Stimulated activated CD8-positive, alpha-beta memory T cell treated with anti-CD3 and anti-CD28 coated beads, Interleukin-7, amount 100 ng/mL, for 48 hours (primary cell): ENCODE data around the gene CPT1B.

Experiments
- DNase-seq, 2 donors: peaks; one replicate each; pipeline ENCODE4 v3.0.0-alpha.2; 2020; ENCODE audit warnings: low read depth in 1 of 2; ENCODE audit errors: extremely low read depth in 1 of 2

Gene CPT1B

GRCh38 chr22:50571264-50572175, 6.7 kb downstream of the CPT1B start:
- no peak for DNase-seq

DNA sequence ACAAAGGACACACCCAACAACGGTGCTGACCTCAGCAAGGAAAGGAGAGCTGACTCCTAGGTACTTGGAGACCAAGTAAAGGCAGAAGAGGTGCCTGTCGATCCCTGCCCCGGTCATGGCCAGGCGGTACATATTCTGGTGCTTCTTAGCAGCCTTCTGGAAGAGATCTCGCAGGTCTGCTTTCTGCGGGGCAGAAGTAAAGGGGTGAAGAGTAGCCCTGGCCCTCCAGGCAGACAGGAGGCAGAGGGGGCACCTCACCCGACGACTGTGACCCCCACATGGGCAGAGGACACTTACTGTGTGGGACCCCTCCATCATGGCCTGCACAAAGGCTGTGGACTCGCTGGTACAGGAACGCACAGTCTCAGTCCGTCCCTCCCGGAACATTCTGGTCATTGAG, 7.4 kb downstream of the CPT1B start:
- DNase-seq, result no peak

GRCh38 chr22:50569896-50570535, 8.2 kb downstream of the CPT1B start:
- DNase-seq, result no peak

GRCh38 chr22:50569041-50569459, 9.2 kb downstream of the CPT1B start:
- no peak for DNase-seq

- no peak for DNase-seq
Measured at GRCh38 chr22:50568626-50569025, 9.6 kb downstream of the CPT1B start.

- no peak for DNase-seq
Measured at GRCh38 chr22:50567721-50568252, 10.4 kb downstream of the CPT1B start.

- no peak for DNase-seq
Measured at GRCh38 chr22:50564289-50564688, 13.9 kb downstream of the CPT1B start.

GRCh38 chr22:50563413-50564160, 14.6 kb downstream of the CPT1B start:
- no peak for DNase-seq

- DNase-seq, result peak; percentile 95 to 96
Measured at GRCh38 chr22:50562523-50563412, 15.5 kb downstream of the CPT1B start, which contains the start of gene SYCE3. TSS of gene SYCE3 (minus strand) at chr22:50562919. CDS start at chr22:50556405, 6,514 bp downstream.

- no peak for DNase-seq
Measured at GRCh38 chr22:50561401-50562358, 16.5 kb downstream of the CPT1B start.

- no peak for DNase-seq
Measured at GRCh38 chr22:50560034-50560433, 18.2 kb downstream of the CPT1B start.

- no peak for DNase-seq
Measured at GRCh38 chr22:50556703-50557102, 21.5 kb downstream of the CPT1B start.

DNA sequence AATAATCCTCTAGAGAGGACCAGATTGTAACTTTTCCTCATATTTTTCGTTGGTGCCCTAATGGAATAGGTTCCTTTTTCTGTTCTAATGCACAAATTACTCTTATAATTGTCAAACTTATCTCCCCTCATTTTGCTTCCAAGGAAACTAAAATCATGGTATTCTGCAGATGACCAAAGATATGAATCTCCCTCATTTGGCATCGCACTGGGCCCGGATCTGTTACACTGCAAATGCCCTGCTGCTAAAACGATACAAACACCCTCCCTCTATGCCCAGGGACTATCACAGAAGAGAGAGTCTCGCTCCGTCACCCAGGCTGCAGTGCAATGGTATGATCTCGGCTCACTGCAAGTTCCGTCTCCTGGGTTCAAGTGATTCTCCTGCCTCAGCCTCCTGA, 24.9 kb downstream of the CPT1B start:
- no peak for DNase-seq

DNA sequence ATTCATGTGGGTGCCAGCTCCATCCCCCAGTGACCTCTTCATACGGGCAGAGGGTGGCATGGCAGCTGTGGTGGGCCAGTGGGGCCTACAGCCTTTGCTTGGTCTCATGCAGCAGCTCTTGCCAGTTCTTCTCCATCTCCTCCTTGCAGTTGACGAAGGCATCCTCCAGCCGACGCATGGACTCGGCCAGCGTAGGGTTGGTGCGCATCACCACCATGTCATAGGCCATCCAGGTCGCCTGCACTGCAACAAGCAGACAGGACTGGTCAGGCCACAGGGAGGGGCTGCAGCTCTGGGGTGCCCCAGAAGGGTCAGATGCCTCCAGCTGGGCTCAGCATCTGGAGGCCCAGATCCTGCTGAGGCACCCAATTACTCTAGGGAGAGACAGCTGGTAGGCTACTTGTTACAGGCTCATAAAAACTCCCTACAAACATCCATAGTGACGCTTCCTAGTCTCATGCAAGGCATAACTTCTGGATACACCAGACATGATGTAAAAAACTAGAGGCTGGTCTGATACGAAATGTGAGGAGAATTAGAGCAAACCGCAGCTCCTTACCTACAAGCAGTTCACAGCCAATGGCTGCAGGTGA, 27.0 kb downstream of the CPT1B start:
- no peak for DNase-seq

GRCh38 chr22:50550395-50550794, 27.8 kb downstream of the CPT1B start:
- no peak for DNase-seq

DNA sequence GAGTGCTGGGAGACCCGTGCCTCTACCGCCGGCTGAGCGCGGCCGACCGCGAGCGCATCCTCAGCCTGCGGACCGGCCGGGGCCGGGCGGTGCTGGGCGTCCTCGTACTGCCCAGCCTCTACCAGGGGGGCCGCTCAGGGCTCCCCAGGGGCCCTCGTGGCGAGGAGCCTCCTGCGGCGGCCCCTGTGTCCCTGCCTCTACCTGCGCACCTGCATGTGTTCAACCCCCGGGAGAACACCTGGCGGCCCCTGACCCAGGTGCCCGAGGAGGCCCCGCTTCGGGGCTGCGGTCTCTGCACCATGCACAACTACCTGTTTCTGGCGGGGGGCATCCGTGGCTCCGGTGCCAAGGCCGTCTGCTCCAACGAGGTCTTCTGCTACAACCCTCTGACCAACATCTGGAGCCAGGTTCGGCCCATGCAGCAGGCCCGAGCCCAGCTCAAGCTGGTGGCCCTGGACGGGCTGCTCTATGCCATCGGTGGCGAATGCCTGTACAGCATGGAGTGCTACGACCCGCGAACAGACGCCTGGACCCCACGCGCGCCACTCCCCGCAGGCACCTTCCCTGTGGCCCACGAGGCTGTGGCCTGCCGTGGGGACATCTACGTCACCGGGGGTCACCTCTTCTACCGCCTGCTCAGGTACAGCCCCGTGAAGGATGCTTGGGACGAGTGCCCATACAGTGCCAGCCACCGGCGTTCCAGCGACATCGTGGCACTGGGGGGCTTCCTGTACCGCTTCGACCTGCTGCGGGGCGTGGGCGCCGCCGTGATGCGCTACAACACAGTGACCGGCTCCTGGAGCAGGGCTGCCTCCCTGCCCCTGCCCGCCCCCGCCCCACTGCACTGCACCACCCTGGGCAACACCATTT, 29.1 kb downstream of the CPT1B start:
- no peak for DNase-seq

GRCh38 chr22:50548040-50548920, 29.9 kb downstream of the CPT1B start:
- no peak for DNase-seq
